ENCODE measurements around the gene TWF2. TPM values are rescaled to one million over a fixed set of nuclear protein-coding genes. Genes with fewer than 3 reads are reported as not detected.

TWF2 gene
- total RNA-seq (2022; extraction: Qiagen RNA extraction; ENCODE audit: low read depth) = 51.7 to 79.8 TPM (median 69.4 TPM) in 5 replicates

GRCh38 chr3:52238761-52239701, at the start of gene TWF2:
TSS of gene TWF2 (minus strand) at chr3:52239158. CDS start at chr3:52239016, 142 bp downstream.

GRCh38 chr3:52278510-52279069, 39.6 kb upstream of the TWF2 start, which contains the start of gene WDR82:
TSS of gene WDR82 (minus strand) at chr3:52278649. CDS start at chr3:52278361, 288 bp downstream.

GRCh38 chr3:52245322-52246263, 6.6 kb upstream of the TWF2 start, which contains the start of gene PPM1M:
TSS of gene PPM1M (plus strand) at chr3:52245759. CDS start at chr3:52245825, 66 bp downstream.

GRCh38 chr3:52225452-52226228, 13.3 kb downstream of the TWF2 start, which contains the start of gene TLR9:
TSS of gene TLR9 (minus strand) at chr3:52225645. CDS start at chr3:52225529, 116 bp downstream.

GRCh38 chr3:52197842-52198625, 40.9 kb downstream of the TWF2 start, which contains the start of gene ALAS1:
TSS of gene ALAS1 (plus strand) at chr3:52198160. CDS start at chr3:52199242, 1,082 bp downstream.

Other genes with a start within 250 kb of the TWF2 start
- gene RPL29, start 243.3 kb downstream of the TWF2 start, total RNA-seq (2022; extraction: Qiagen RNA extraction; ENCODE audit: low read depth) = 1,239 to 1,467 TPM (median 1,300 TPM) in 5 replicates
- gene DUSP7, start 182.6 kb downstream of the TWF2 start, total RNA-seq (2022; extraction: Qiagen RNA extraction; ENCODE audit: low read depth) = 16.2 to 20.6 TPM (median 18.4 TPM) in 5 replicates
- gene POC1A, start 84.7 kb downstream of the TWF2 start, total RNA-seq (2022; extraction: Qiagen RNA extraction; ENCODE audit: low read depth) = 12.2 to 19.5 TPM (median 19.2 TPM) in 5 replicates
- 38.4 to 51.7 TPM (median 49.5 TPM) in 5 replicates for gene ALAS1, start 41.0 kb downstream of the TWF2 start, total RNA-seq (2022; extraction: Qiagen RNA extraction; ENCODE audit: low read depth)
- 0.18 TPM in 1 of 5 replicates, not detected in the others for gene TLR9, start 13.5 kb downstream of the TWF2 start, total RNA-seq (2022; extraction: Qiagen RNA extraction; ENCODE audit: low read depth)
- gene PPM1M, start 6.6 kb upstream of the TWF2 start, total RNA-seq (2022; extraction: Qiagen RNA extraction; ENCODE audit: low read depth) = 3.5 to 5.8 TPM (median 5.1 TPM) in 5 replicates
- 45.4 to 57.8 TPM (median 50.5 TPM) in 5 replicates for gene WDR82, start 39.5 kb upstream of the TWF2 start, total RNA-seq (2022; extraction: Qiagen RNA extraction; ENCODE audit: low read depth)
- 1.5 to 4.6 TPM (median 3.8 TPM) in 5 replicates for gene GLYCTK, start 48.7 kb upstream of the TWF2 start, total RNA-seq (2022; extraction: Qiagen RNA extraction; ENCODE audit: low read depth)
- gene DNAH1, start 77.2 kb upstream of the TWF2 start, total RNA-seq (2022; extraction: Qiagen RNA extraction; ENCODE audit: low read depth) = 0.72 to 1.6 TPM (median 0.89 TPM) in 5 replicates
- 25.6 to 40.0 TPM (median 38.8 TPM) in 5 replicates for gene BAP1, start 170.8 kb upstream of the TWF2 start, total RNA-seq (2022; extraction: Qiagen RNA extraction; ENCODE audit: low read depth)
- gene PHF7, start 171.5 kb upstream of the TWF2 start, total RNA-seq (2022; extraction: Qiagen RNA extraction; ENCODE audit: low read depth) = 2.1 to 4.5 TPM (median 2.7 TPM) in 5 replicates
- 0.07 to 0.15 TPM (median 0.12 TPM) in 5 replicates for gene SEMA3G, start 205.9 kb upstream of the TWF2 start, total RNA-seq (2022; extraction: Qiagen RNA extraction; ENCODE audit: low read depth)
- 0.87 to 2.3 TPM (median 1.2 TPM) in 5 replicates for gene TNNC1, start 214.9 kb upstream of the TWF2 start, total RNA-seq (2022; extraction: Qiagen RNA extraction; ENCODE audit: low read depth)
- 10.9 to 17.3 TPM (median 14.4 TPM) in 5 replicates for gene NISCH, start 216.4 kb upstream of the TWF2 start, total RNA-seq (2022; extraction: Qiagen RNA extraction; ENCODE audit: low read depth)

All from A549 treated with ZK216348 at 1 μM for 4 hours (cell line).